Peyer's patch (tissue), 4 donors: ENCODE data around the gene THADA.

Experiments used
- CTCF ChIP-seq, 6 experiments: fragments of 450-650 bp in 4 of 6; fragments of 200-600 bp in 2 of 6; sonication (generic) in 1 of 6; IDR thresholded peaks; one replicate each; pipeline ENCODE4 v1.5.1; 2017 to 2019; ENCODE audit warnings: antibody characterized with exemption in 6 of 6, mild to moderate bottlenecking in 3 of 6, moderate library complexity in 1 of 6
- POLR2A ChIP-seq, 2 donors: fragments of 450-650 bp; IDR thresholded peaks; one replicate each; pipeline ENCODE4 v1.5.1; 2017; ENCODE audit warnings: antibody characterized with exemption in 2 of 2, mild to moderate bottlenecking in 2 of 2, moderate library complexity in 2 of 2

- peak in 2 of 6 experiments; percentile 2 to 8 for TF ChIP-seq CTCF (IDR thresholded peaks at IDR 0.05)
- TF ChIP-seq POLR2A (IDR thresholded peaks at IDR 0.05), result peak; percentile 49 to 68
These were observed 373.9 kb downstream of the THADA start for GRCh38 chr2:43221763-43222474.
